Breast epithelium (tissue), 4 donors: Measurements from ENCODE around the gene TPRG1L. TPM values are rescaled to one million over a fixed set of nuclear protein-coding genes. Genes with fewer than 3 reads are reported as not detected.
A peak's percentile ranks its signal among the peaks of the same experiment; 100 is the strongest.

Experiments
- DNase-seq, 2 donors: peaks; one replicate each; pipeline ENCODE4 v3.0.0-alpha.2; 2019; ENCODE audit warnings: low spot score in 2 of 2
- H3K27ac ChIP-seq, 2 donors: fragments of 200-600 bp; sonication (generic) in 1 of 2; one replicate each; pipeline ENCODE4 v1.5.1; 2016 to 2019; ENCODE audit warnings: mild to moderate bottlenecking in 1 of 2
- H3K27me3 ChIP-seq, 2 donors: fragments of 200-600 bp; sonication (generic) in 1 of 2; one replicate each; pipeline versions ENCODE4 v1.5.1 to v1.6.0; 2017 to 2019; ENCODE audit warnings: control low read depth in 1 of 2, mild to moderate bottlenecking in 1 of 2
- H3K36me3 ChIP-seq: fragments of 200-600 bp; one replicate; pipeline ENCODE4 v1.5.1; 2019
- H3K4me1 ChIP-seq, 2 donors: fragments of 200-600 bp; sonication (generic); one replicate each; pipeline ENCODE4 v1.5.1; 2016 to 2019; ENCODE audit warnings: control low read depth in 1 of 2
- H3K4me3 ChIP-seq, 3 donors: fragments of 200-600 bp; sonication (generic); 1 replicate in 2 of 3; 2 replicates in 1 of 3; pipeline ENCODE4 v1.5.1; 2016 to 2019; ENCODE audit warnings: mild to moderate bottlenecking in 3 of 3, moderate library complexity in 2 of 3
- H3K9me3 ChIP-seq, 2 donors: fragments of 200-600 bp; sonication (generic) in 1 of 2; one replicate each; pipeline ENCODE4 v1.5.1; 2016 to 2019; ENCODE audit warnings: control low read depth in 1 of 2
- CTCF ChIP-seq, 3 donors: fragments of 450-650 bp; IDR thresholded peaks; one replicate each; pipeline ENCODE4 v1.5.1; 2016 to 2017; ENCODE audit warnings: antibody characterized with exemption in 3 of 3, mild to moderate bottlenecking in 3 of 3, moderate library complexity in 3 of 3
- POLR2A ChIP-seq: fragments of 450-650 bp; IDR thresholded peaks from one replicate; pipeline ENCODE4 v1.6.1; 2016; ENCODE audit warnings: antibody characterized with exemption, mild to moderate bottlenecking, moderate library complexity
- POLR2AphosphoS5 ChIP-seq, 3 donors: sonication (generic); formaldehyde crosslinking; IDR thresholded peaks; one replicate each; pipeline ENCODE4 v1.6.1; 2017; ENCODE audit warnings: antibody characterized with exemption in 3 of 3
- intact Hi-C: fragments of 100-400 bp; cut with DNase I; formaldehyde crosslinking; loops from one replicate; pipeline ENCODE4 v1.15.1; 2023; ENCODE audit warnings: low total_unique reads
- total RNA-seq, 3 donors: library from RNA; depleted of rRNA; stranded (reverse); fragments of >200 nt; gene quantifications; one replicate each; pipeline ENCODE4 v1.1.0, GENCODE V29; 2016

The TPRG1L gene
- total RNA-seq, 3 donors from 2014 or later, result 32.4 to 56.8 (median 34.5) TPM

GRCh38 chr1:3594706-3595377, 30.0 kb upstream of the TPRG1L start:
- no peak for DNase-seq
- H3K27me3 ChIP-seq, result peaks cover 0 to 4% of the 10 kb centered on the region in 2 donors
- H3K4me1 ChIP-seq, result peaks cover 5 to 13% of the 10 kb centered on the region in 2 donors

GRCh38 chr1:3595949-3596348, 28.9 kb upstream of the TPRG1L start:
- H3K9me3 ChIP-seq, result no peaks in the 10 kb centered on the region
- DNase-seq, result no peak
- intact Hi-C loops, result no loop called here
- no peaks in the 10 kb centered on the region for H3K36me3 ChIP-seq
- peaks cover 0 to 4% of the 10 kb centered on the region in 2 donors for H3K27me3 ChIP-seq
- no peak overlapping the region for H3K27ac ChIP-seq
- TF ChIP-seq POLR2AphosphoS5 (IDR thresholded peaks at IDR 0.05) (no peak), POLR2A (no peak), CTCF (IDR thresholded peaks at IDR 0.05) (no peak)
- H3K4me1 ChIP-seq, result peaks cover 5 to 13% of the 10 kb centered on the region in 2 donors
- H3K4me3 ChIP-seq, result no peak overlapping the region

More at GRCh38 chr1:3594706-3595377, 30.0 kb upstream of the TPRG1L start:
- TF ChIP-seq POLR2A, result no peak
- TF ChIP-seq CTCF (IDR thresholded peaks at IDR 0.05), result no peak
- TF ChIP-seq POLR2AphosphoS5 (IDR thresholded peaks at IDR 0.05), result no peak
- intact Hi-C loops, result no loop called here
- H3K36me3 ChIP-seq, result no peaks in the 10 kb centered on the region
- no peak overlapping the region for H3K27ac ChIP-seq
- H3K9me3 ChIP-seq, result no peaks in the 10 kb centered on the region
- no peak overlapping the region for H3K4me3 ChIP-seq

- intact Hi-C loops, result no loop called here
- peaks cover 5 to 13% of the 10 kb centered on the region in 2 donors for H3K4me1 ChIP-seq
- no peak overlapping the region for H3K27ac ChIP-seq
- no peak overlapping the region for H3K4me3 ChIP-seq
- DNase-seq, result no peak
- H3K27me3 ChIP-seq, result peaks cover 0 to 4% of the 10 kb centered on the region in 2 donors
- no peaks in the 10 kb centered on the region for H3K9me3 ChIP-seq
- H3K36me3 ChIP-seq, result no peaks in the 10 kb centered on the region
- TF ChIP-seq POLR2A, result no peak
- TF ChIP-seq CTCF (IDR thresholded peaks at IDR 0.05), result no peak
- no peak for TF ChIP-seq POLR2AphosphoS5 (IDR thresholded peaks at IDR 0.05)
Observed at GRCh38 chr1:3596663-3597598, 27.9 kb upstream of the TPRG1L start.

- H3K4me1 ChIP-seq, result peaks cover 5 to 13% of the 10 kb centered on the region in 2 donors
- intact Hi-C loops, result no loop called here
Observed at GRCh38 chr1:3597599-3597964, 27.2 kb upstream of the TPRG1L start.

More at GRCh38 chr1:3597599-3597964, 27.2 kb upstream of the TPRG1L start:
- TF ChIP-seq CTCF (IDR thresholded peaks at IDR 0.05) (no peak), POLR2A (no peak), POLR2AphosphoS5 (IDR thresholded peaks at IDR 0.05) (no peak)
- Histone ChIP-seq H3K27ac (no peak overlapping the region), H3K36me3 (no peaks in the 10 kb centered on the region), H3K4me3 (peak overlapping the region in 1 of 3 donors; percentile 50), H3K27me3 (peaks cover 0 to 4% of the 10 kb centered on the region in 2 donors), H3K9me3 (no peaks in the 10 kb centered on the region)
- DNase-seq, result no peak
